ENCODE data around the gene SPON1.

The SPON1 gene

DNA sequence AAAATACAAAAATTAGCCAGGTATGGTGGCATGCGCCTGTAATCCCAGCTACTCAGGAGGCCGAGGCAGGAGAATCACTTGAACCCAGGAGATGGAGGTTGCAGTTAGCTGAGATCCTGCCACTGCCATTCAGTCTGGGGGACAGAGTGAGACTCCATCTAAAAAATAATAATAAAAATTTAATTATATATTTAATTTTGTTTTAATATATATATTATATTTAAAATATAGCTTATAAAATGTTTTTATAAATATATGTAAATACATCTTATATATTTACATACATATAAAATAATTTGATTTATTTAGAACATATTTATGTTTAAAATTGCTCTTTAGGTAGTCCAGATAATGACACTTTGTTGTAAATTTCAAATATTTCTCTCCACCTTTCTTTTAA is 82.9 kb downstream of the SPON1 start:
- Mint-ChIP-seq H3K4me3 (no peak overlapping the region), H3K9me3 (no peaks in the 10 kb centered on the region), H3K27me3 (ENCODE audit: low read depth) (peaks cover 11% of the 10 kb centered on the region), H3K4me1 (ENCODE audit: low read depth) (no peaks in the 10 kb centered on the region), H3K27ac (no peak overlapping the region), H3K36me3 (ENCODE audit: low read depth) (no peaks in the 10 kb centered on the region)
- DNase-seq (ENCODE audit: low spot score), result no peak

DNA sequence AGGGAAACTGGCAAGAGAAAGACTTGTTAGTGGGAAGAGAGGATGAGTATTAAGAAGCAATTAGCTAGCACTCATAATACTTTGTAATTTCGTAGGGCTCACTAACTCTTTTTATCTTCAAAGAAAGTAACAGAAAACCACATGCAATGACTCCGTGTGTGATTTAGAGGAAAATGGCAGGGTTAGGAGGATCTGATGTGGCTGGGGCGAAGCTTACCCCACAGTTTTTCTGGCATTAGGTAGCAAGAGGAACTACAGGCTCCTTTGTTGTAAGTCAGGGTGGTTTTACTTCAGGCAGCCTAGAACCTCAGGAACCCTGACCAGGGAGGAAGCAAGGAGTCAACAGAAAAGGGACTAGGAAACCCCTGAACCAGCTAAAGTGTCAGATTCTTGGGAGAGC is 89.7 kb downstream of the SPON1 start:
- Mint-ChIP-seq H3K4me1 (ENCODE audit: low read depth) (peaks cover 6% of the 10 kb centered on the region), H3K36me3 (ENCODE audit: low read depth) (no peaks in the 10 kb centered on the region), H3K27me3 (ENCODE audit: low read depth) (peaks cover 18% of the 10 kb centered on the region), H3K27ac (no peak overlapping the region), H3K4me3 (no peak overlapping the region), H3K9me3 (no peaks in the 10 kb centered on the region)
- DNase-seq (ENCODE audit: low spot score), result no peak

DNA sequence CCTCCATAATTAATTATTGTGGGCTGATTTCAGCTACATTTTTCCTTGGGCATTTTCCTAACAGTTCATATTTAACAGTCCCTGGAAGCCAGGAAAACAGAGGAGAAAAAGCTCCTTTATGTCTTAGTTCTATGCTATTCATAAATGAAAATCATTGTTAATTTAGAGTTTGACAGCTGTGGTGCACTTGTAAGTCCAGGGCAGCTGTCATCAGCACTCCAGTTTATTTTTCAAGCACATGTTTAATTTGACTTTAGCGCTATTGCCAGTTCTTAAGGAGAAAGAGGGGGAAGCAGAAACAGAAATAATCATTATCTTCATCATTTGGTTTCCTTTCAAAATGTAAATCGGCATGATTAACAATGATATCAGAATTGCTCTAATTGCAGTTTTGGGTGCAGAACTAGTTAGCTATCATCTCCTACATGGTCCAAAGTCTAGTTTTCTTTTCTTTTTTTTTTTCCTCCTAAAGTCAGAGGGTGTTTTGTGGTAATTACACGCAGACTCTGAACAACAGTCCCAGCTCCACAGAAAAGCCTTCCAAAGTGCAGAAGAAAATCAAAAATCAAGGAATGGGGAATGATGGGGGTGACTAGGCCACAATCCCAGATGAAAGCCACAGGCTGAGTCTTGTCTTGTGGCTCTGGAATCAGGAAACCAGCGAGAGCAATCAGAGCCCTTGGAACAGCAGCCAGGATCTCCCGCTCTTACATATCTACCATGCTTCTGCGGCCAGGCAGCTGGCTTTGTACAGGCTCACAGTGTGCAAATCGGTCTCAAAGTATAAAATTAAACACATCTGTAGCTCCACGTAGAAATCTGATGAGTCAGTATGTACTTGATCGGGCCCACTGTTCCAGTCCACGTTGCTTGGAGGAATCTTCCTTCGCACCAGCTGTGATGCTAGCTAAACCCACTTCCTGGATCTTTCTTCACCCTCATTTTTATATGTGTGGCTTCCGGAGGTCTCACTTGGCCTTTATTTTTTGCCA is 91.9 kb downstream of the SPON1 start:
- peaks cover 6% of the 10 kb centered on the region for H3K4me1 Mint-ChIP-seq (ENCODE audit: low read depth)
- H3K27me3 Mint-ChIP-seq (ENCODE audit: low read depth), result peaks cover 17% of the 10 kb centered on the region
- H3K9me3 Mint-ChIP-seq, result no peaks in the 10 kb centered on the region
- H3K36me3 Mint-ChIP-seq (ENCODE audit: low read depth), result no peaks in the 10 kb centered on the region
- DNase-seq (ENCODE audit: low spot score), result no peak
- no peak overlapping the region for H3K4me3 Mint-ChIP-seq
- H3K27ac Mint-ChIP-seq, result no peak overlapping the region

DNA sequence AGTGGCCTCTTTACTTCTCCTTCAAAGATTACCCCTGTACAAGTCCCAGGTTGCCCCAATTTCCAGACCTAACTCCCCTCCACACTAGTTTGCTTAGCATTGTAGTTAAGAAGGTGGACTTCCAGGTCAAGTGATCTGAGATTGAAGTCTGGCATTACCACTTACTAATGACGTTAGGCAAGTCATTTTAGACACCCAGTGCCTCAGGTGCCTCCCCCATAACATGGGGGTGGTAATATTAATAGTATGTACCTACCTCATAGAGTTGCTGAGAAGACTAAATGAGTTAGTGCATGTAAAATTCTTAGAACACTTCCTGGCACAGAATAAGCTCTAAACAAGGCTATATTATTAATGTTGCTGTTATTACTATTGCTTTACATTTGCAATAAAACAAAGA is 93.4 kb downstream of the SPON1 start:
- no peaks in the 10 kb centered on the region for H3K36me3 Mint-ChIP-seq (ENCODE audit: low read depth)
- DNase-seq (ENCODE audit: low spot score), result no peak
- H3K27ac Mint-ChIP-seq, result no peak overlapping the region
- no peaks in the 10 kb centered on the region for H3K9me3 Mint-ChIP-seq
- no peak overlapping the region for H3K4me3 Mint-ChIP-seq
- H3K27me3 Mint-ChIP-seq (ENCODE audit: low read depth), result peaks cover 18% of the 10 kb centered on the region
- H3K4me1 Mint-ChIP-seq (ENCODE audit: low read depth), result peaks cover 6% of the 10 kb centered on the region

DNA sequence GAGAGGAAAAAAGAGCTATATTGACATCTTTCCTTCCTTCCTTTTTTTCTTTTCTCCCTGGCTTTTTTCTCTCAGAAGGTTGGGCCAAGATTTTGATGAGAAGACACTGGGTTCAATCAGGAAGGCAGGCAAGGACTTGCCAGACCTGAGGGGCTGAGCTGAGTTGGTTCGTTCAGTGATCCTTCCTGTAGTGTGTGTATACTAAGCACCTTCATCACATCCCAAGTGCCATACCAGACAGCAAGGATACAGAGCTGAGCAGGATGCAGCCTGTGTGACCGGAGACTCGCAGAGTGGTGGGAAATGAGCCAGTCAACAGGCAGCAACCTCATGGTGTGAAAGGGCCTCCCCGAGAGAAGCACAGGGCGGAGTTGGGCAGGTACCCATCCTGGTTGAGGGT is 95.5 kb downstream of the SPON1 start:
- DNase-seq (ENCODE audit: low spot score), result no peak
- Mint-ChIP-seq H3K27me3 (ENCODE audit: low read depth) (peaks cover 25% of the 10 kb centered on the region), H3K4me3 (no peak overlapping the region), H3K4me1 (ENCODE audit: low read depth) (peaks cover 6% of the 10 kb centered on the region), H3K9me3 (no peaks in the 10 kb centered on the region), H3K27ac (no peak overlapping the region), H3K36me3 (ENCODE audit: low read depth) (no peaks in the 10 kb centered on the region)

DNA sequence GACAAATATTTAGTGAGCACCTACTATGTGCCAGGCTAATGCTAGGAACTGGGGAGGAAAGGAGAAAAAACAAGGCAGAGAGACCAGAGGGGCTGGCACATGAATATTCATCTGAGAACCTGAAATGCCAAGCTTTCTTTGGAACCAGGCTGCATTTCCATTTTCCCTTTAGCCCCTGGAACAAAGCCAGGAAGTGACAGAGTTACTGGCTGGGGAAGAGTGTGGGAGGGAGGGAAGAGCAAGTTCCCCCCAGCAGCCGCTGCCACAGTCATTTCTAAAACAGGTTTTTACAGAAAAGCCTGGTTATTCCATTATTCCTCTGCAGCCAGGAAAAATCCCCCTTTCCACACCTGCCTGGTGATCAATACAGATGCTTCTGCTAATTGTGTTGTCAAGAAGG is 97.0 kb downstream of the SPON1 start:
- H3K36me3 Mint-ChIP-seq (ENCODE audit: low read depth), result no peaks in the 10 kb centered on the region
- no peak overlapping the region for H3K27ac Mint-ChIP-seq

DNA sequence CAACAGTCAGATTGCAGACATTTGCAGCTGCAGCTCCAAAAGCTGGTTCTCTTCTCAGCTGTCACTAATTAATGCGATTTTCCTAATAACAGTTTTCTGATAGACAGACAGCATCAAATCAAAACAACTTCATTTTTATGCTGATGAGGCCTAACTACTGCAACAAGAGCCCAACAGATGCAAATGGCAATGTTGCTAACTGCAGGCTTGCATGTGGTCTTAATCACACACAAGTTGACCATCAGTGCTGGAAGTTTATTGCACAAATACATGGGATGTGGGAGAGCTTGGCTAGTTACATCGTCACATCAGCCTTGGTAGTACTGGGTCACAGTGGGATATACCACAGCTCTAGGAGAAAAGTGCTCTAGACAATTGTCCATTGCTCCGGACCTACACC is 99.2 kb downstream of the SPON1 start:
- DNase-seq (ENCODE audit: low spot score), result no peak
- Mint-ChIP-seq H3K9me3 (no peaks in the 10 kb centered on the region), H3K27ac (no peak overlapping the region), H3K27me3 (ENCODE audit: low read depth) (peaks cover 22% of the 10 kb centered on the region), H3K36me3 (ENCODE audit: low read depth) (no peaks in the 10 kb centered on the region), H3K4me3 (no peak overlapping the region), H3K4me1 (ENCODE audit: low read depth) (peaks cover 8% of the 10 kb centered on the region)

More for the DNA sequence above, 97.0 kb downstream of the SPON1 start:
- peaks cover 7% of the 10 kb centered on the region for H3K4me1 Mint-ChIP-seq (ENCODE audit: low read depth)
- no peak overlapping the region for H3K4me3 Mint-ChIP-seq
- DNase-seq (ENCODE audit: low spot score), result no peak
- no peaks in the 10 kb centered on the region for H3K9me3 Mint-ChIP-seq
- peaks cover 26% of the 10 kb centered on the region for H3K27me3 Mint-ChIP-seq (ENCODE audit: low read depth)

DNA sequence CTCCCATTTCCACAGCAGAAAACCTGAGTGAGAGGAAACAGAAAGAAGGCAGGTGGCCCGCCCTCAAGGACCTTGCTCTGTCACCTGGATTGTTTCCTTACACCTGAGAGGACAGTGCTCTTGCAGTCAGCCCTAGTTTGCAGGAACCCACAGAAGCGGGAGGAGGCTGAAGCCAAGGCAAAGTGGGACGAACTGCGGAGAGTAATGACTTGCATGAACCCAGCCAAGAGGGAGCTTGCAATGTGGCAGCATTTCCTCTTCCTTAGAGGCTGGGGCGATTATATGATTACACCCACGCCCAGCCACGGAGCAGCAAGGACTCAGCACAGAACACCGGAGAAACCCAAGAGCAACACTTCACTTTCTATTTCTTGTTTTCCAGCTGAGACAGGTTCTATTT is 102.6 kb downstream of the SPON1 start:
- Mint-ChIP-seq H3K9me3 (no peaks in the 10 kb centered on the region), H3K27ac (peak overlapping the region; percentile 17), H3K27me3 (ENCODE audit: low read depth) (peaks cover 15% of the 10 kb centered on the region), H3K4me1 (ENCODE audit: low read depth) (peaks cover 9% of the 10 kb centered on the region), H3K36me3 (ENCODE audit: low read depth) (no peaks in the 10 kb centered on the region), H3K4me3 (peak overlapping the region; percentile 28)
- peak; percentile 14 for DNase-seq (ENCODE audit: low spot score)

DNA sequence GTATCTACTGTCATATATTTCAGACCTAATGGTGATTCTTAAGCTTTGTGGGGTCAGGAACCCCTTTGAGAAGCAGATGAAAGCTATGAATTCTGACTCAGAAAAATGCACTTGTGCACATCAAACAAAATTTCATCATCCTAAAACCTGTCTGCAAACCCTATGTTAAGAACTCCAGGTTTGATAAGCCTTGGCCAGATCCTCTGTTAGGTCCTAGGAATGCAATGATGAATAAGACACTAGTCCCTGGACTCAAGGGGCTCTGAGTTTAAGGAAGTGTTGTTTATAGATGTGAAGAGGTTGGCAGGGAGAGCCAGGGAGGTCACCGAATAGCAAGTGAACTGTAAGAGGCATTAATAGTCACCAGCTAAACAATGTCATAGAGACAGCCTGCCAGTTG is 103.2 kb downstream of the SPON1 start:
- peaks cover 9% of the 10 kb centered on the region for H3K4me1 Mint-ChIP-seq (ENCODE audit: low read depth)
- DNase-seq (ENCODE audit: low spot score), result no peak
- H3K36me3 Mint-ChIP-seq (ENCODE audit: low read depth), result no peaks in the 10 kb centered on the region
- no peak overlapping the region for H3K4me3 Mint-ChIP-seq
- H3K27ac Mint-ChIP-seq, result no peak overlapping the region
- H3K9me3 Mint-ChIP-seq, result no peaks in the 10 kb centered on the region
- peaks cover 15% of the 10 kb centered on the region for H3K27me3 Mint-ChIP-seq (ENCODE audit: low read depth)

DNA sequence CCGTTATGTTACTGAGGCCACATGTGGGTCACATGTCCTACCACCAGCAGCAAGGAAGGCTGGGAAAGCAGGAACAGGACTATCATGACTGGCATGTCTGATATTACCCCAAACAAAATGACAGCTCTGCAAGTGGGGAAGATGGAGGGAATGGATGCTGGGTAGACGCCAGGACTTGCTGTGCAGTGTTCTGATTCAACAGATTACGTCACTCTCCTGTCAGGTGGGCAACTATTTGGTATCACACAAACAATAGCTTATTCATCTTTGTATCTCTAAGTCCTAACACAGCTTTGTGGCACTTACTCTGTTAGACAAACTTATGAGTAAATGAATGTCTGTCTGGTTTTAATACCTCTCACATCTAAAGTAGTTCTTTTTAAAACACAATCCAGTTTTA is 105.2 kb downstream of the SPON1 start:
- DNase-seq (ENCODE audit: low spot score), result no peak
- peaks cover 11% of the 10 kb centered on the region for H3K27me3 Mint-ChIP-seq (ENCODE audit: low read depth)
- H3K36me3 Mint-ChIP-seq (ENCODE audit: low read depth), result no peaks in the 10 kb centered on the region

DNA sequence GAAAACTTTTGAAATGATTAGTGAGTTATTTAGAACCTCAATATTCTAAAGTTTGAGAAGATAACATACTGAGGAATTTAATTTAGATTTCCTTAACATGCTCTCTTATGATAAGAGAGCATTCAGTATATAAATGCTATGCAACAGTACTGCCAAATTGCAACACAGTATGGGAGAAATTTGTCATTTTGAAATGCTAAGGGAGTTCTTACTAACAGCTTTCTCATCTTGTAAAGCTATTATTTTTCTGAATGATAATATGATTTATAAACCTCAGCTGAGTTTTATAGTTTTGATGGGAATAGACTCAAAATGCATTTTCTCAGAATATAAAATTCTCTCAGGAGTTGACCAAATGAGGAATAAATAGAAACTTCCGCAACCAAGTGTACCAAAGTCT is 108.4 kb downstream of the SPON1 start:
- Mint-ChIP-seq H3K9me3 (no peaks in the 10 kb centered on the region), H3K36me3 (ENCODE audit: low read depth) (no peaks in the 10 kb centered on the region), H3K4me1 (ENCODE audit: low read depth) (peaks cover 23% of the 10 kb centered on the region), H3K27ac (no peak overlapping the region), H3K4me3 (no peak overlapping the region), H3K27me3 (ENCODE audit: low read depth) (peaks cover 7% of the 10 kb centered on the region)
- no peak for DNase-seq (ENCODE audit: low spot score)

More for the DNA sequence above, 105.2 kb downstream of the SPON1 start:
- no peaks in the 10 kb centered on the region for H3K9me3 Mint-ChIP-seq
- H3K4me3 Mint-ChIP-seq, result no peak overlapping the region
- H3K27ac Mint-ChIP-seq, result no peak overlapping the region
- peaks cover 9% of the 10 kb centered on the region for H3K4me1 Mint-ChIP-seq (ENCODE audit: low read depth)

DNA sequence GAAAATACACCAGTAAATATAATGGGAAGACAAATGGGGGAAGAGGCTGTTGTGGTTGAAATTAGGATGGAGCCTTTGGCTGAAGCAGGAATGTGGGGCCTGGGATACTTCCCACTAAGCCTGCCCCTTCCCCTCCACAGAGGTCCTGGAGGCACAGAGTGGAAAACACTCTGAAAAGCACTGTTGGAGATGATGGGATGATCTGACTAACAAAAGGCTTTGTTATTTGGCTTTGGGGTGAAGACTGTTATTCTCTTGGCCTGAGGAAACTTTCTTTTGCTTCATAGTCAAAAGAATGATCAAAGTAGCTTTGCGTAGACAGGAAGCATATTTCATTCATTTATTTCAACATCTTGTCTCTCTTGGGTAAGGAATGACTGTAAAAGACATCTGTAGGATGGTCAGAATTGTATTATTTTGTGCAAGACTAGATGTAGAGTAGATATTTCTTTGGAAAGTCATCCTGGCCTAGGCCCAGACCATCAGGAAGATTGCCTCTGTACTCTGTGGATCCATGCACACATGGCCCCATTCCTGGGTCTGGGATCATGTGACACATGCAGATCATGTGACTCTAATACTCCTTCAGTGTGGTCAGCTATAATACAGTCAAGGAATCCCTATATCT is 111.4 kb downstream of the SPON1 start:
- H3K9me3 Mint-ChIP-seq, result no peaks in the 10 kb centered on the region
- no peak overlapping the region for H3K27ac Mint-ChIP-seq
- H3K27me3 Mint-ChIP-seq (ENCODE audit: low read depth), result peaks cover 16% of the 10 kb centered on the region
- DNase-seq (ENCODE audit: low spot score), result no peak
- no peaks in the 10 kb centered on the region for H3K36me3 Mint-ChIP-seq (ENCODE audit: low read depth)
- H3K4me1 Mint-ChIP-seq (ENCODE audit: low read depth), result peaks cover 37% of the 10 kb centered on the region
- no peak overlapping the region for H3K4me3 Mint-ChIP-seq

DNA sequence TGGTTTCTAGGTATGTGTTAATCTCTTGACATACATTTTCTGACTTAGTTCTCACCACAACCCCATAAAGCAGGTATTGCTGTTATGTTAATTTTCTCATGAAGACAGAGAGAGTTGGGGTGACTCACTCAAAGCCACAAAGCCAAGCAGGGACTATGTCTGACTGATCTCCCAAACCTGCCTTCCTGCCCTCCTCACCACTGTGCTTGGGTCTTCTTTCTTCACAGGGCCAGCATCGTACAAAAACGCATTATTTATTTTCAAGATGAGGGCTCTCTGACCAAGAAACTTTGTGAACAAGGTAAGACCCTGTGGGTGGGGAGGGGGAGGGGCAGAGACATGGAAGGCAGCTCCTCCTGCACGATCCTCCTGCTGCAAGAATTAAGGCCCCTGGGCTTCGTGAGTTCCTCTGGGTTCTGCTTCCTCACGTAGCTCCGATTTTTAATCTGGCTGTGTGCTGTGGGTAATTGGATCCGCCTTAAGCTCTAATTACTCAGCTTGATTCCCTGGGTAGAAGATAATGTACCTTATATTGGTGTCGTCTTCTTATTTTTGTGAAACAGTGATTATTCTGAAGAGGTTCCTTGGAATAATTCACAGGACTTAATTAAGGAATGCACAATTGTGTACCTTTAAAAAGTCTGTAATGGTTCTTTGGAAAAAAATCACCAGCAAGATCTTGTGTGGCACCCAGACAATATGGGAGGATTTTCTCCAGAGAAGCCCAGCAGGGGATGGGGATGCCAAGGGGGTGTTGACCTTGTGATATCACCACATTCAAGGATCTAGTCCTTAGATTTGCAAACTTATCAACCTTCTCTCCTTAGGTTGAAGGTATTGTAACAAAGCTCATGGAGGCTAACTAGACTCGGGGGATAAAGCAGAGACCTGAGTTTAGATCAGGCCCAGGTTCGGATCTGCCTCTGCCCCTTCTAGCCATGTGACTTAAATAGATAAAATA is 112.9 kb downstream of the SPON1 start:
- peak; percentile 72 for DNase-seq (ENCODE audit: low spot score)
- Mint-ChIP-seq H3K27ac (peak overlapping the region; percentile 24), H3K4me1 (ENCODE audit: low read depth) (peaks cover 47% of the 10 kb centered on the region), H3K27me3 (ENCODE audit: low read depth) (peaks cover 16% of the 10 kb centered on the region), H3K4me3 (peak overlapping the region; percentile 48), H3K36me3 (ENCODE audit: low read depth) (no peaks in the 10 kb centered on the region), H3K9me3 (no peaks in the 10 kb centered on the region)

All from T-helper 2 cell treated with Interferon-gamma antibody and Interleukin-4, amounts not matched to agents 5 μg/mL and 100 μg/mL, for 36 hours (primary cell).